Neural cell (in vitro differentiated cells): Measurements from ENCODE around the gene NFIB. TPM values are rescaled to one million over a fixed set of nuclear protein-coding genes. Genes with fewer than 3 reads are reported as not detected.

ENCODE experiments used
- H2AFZ ChIP-seq: fragments of 200-600, 300-800 bp; sonication (generic), shearing (Covaris generic); 2 replicates; pipeline ENCODE4 v1.6.0; 2014; ENCODE audit warnings: low read depth, mild to moderate bottlenecking, antibody characterized with exemption, low read length, moderate library complexity
- H3F3A ChIP-seq: fragments of 200-600 bp; shearing (Covaris generic); 2 replicates; pipeline ENCODE4 v1.6.1; 2016; ENCODE audit warnings: mild to moderate bottlenecking, moderate library complexity, mixed read lengths, antibody characterized with exemption, low read length; ENCODE audit not compliant: insufficient read depth, poor library complexity, severe bottlenecking
- H3K27ac ChIP-seq: fragments of 200-600, 300-800 bp; sonication (generic), shearing (Covaris generic); 2 replicates; pipeline ENCODE4 v1.5.1; 2014; ENCODE audit warnings: mild to moderate bottlenecking, low read length, moderate library complexity
- H3K27me3 ChIP-seq: fragments of 300-800, 200-600 bp; sonication (generic), shearing (Covaris generic); 2 replicates; pipeline ENCODE4 v1.6.0; 2014; ENCODE audit warnings: mild to moderate bottlenecking, low read depth, low read length, moderate library complexity; ENCODE audit not compliant: insufficient read depth
- H3K36me3 ChIP-seq: fragments of 300-800, 200-600 bp; sonication (generic), shearing (Covaris generic); 2 replicates; pipeline ENCODE4 v1.5.1; 2014; ENCODE audit warnings: mild to moderate bottlenecking, antibody characterized with exemption, low read length, moderate library complexity; ENCODE audit not compliant: insufficient read depth
- H3K4me2 ChIP-seq: fragments of 300-800, 200-600 bp; sonication (generic), shearing (Covaris generic); 2 replicates; pipeline ENCODE4 v1.6.0; 2014; ENCODE audit warnings: mild to moderate bottlenecking, low read length
- H3K4me3 ChIP-seq: fragments of 300-800, 200-600 bp; sonication (generic), shearing (Covaris generic); 2 replicates; pipeline ENCODE4 v1.5.1; 2014; ENCODE audit warnings: mild to moderate bottlenecking, low read length, moderate library complexity
- H3K79me2 ChIP-seq: fragments of 200-600 bp; shearing (Covaris generic); replicated peaks from 2 replicates; pipeline ENCODE4 v1.6.0; 2014; ENCODE audit warnings: mild to moderate bottlenecking, low read length, moderate library complexity; ENCODE audit not compliant: insufficient read depth
- H3K9ac ChIP-seq: fragments of 300-800, 200-600 bp; sonication (generic), shearing (Covaris generic); 2 replicates; pipeline ENCODE4 v1.6.1; 2016; ENCODE audit warnings: mild to moderate bottlenecking, low read length, mixed read lengths
- H3K9me2 ChIP-seq: fragments of 200-600 bp; shearing (Covaris generic); 2 replicates; pipeline ENCODE4 v1.6.1; 2016; ENCODE audit warnings: mild to moderate bottlenecking, low read length, mixed read lengths; ENCODE audit not compliant: insufficient read depth
- H3K9me3 ChIP-seq: fragments of 200-600, 300-800 bp; sonication (generic), shearing (Covaris generic); 2 replicates; pipeline ENCODE4 v1.6.1; 2016; ENCODE audit warnings: mild to moderate bottlenecking, mixed run types, low read length, moderate library complexity, mixed read lengths
- H4K20me1 ChIP-seq: fragments of 200-600 bp; shearing (Covaris generic); 2 replicates; pipeline ENCODE4 v1.6.1; 2016; ENCODE audit warnings: mild to moderate bottlenecking, mixed run types; ENCODE audit not compliant: insufficient read depth
- CTCF ChIP-seq: fragments of 450-650 bp; IDR thresholded peaks from 2 replicates; pipeline ENCODE4 v1.5.1; 2014; ENCODE audit warnings: antibody characterized with exemption, mild to moderate bottlenecking, moderate library complexity; ENCODE audit not compliant: poor library complexity, severe bottlenecking
- EP300 ChIP-seq: fragments of 450-650 bp; conservative IDR thresholded peaks from 2 replicates; pipeline ENCODE4 v1.6.1; 2014; ENCODE audit warnings: antibody characterized with exemption, mild to moderate bottlenecking, moderate library complexity; ENCODE audit not compliant: poor library complexity, severe bottlenecking
- EZH2 ChIP-seq: fragments of 200-600, 300-800 bp; shearing (Covaris generic), sonication (generic); IDR thresholded peaks from 2 replicates; pipeline ENCODE4 v1.6.1; 2014; ENCODE audit warnings: antibody characterized with exemption, low read length, borderline replicate concordance, mild to moderate bottlenecking; ENCODE audit not compliant: insufficient read depth, poor library complexity, severe bottlenecking
- MXI1 ChIP-seq: fragments of 450-650 bp; conservative IDR thresholded peaks from 2 replicates; pipeline ENCODE4 v1.6.1; 2014; ENCODE audit warnings: antibody characterized with exemption, mild to moderate bottlenecking; ENCODE audit not compliant: poor library complexity, severe bottlenecking
- POLR2AphosphoS5 ChIP-seq: IDR thresholded peaks from 2 replicates; pipeline ENCODE4 v1.6.1; 2012
- RAD21 ChIP-seq: fragments of 450-650 bp; conservative IDR thresholded peaks from 2 replicates; pipeline ENCODE4 v1.6.1; 2014; ENCODE audit warnings: antibody characterized with exemption, mild to moderate bottlenecking, moderate library complexity
- SMC3 ChIP-seq: fragments of 450-650 bp; conservative IDR thresholded peaks from 2 replicates; pipeline ENCODE4 v1.6.1; 2014; ENCODE audit warnings: antibody characterized with exemption, mild to moderate bottlenecking, moderate library complexity; ENCODE audit not compliant: poor library complexity
- TAF1 ChIP-seq: IDR thresholded peaks from 2 replicates; pipeline ENCODE4 v1.6.1; 2012; ENCODE audit warnings: low read depth
- polyA plus RNA-seq: library from polyadenylated mRNA; depleted of rRNA; stranded (reverse); fragments of >200 nt; gene quantifications from 2 replicates; pipeline ENCODE4 v1.2.3, GENCODE V29; 2014
- TF ChIP-seq, protein P1 (sequence below): IDR thresholded peaks from 2 replicates; pipeline ENCODE4 v1.6.1; 2012; ENCODE audit warnings: borderline replicate concordance

Gene NFIB
- polyA plus RNA-seq, 1 donor from 2014 or later = 0.73 TPM

- Histone ChIP-seq H4K20me1 (no peaks in the 10 kb centered on the region), H3K4me3 (no peak overlapping the region), H3K9ac (no peak overlapping the region), H3K9me2 (no peaks in the 10 kb centered on the region), H2AFZ (no peak overlapping the region), H3K9me3 (no peaks in the 10 kb centered on the region), H3K36me3 (no peaks in the 10 kb centered on the region), H3K79me2 (no peaks in the 10 kb centered on the region), H3F3A (no peaks in the 10 kb centered on the region), H3K27me3 (no peaks in the 10 kb centered on the region), H3K4me2 (no peak overlapping the region), H3K27ac (no peak overlapping the region)
- no peak for TF ChIP-seq EZH2
- no peak for TF ChIP-seq POLR2AphosphoS5
- no peak for TF ChIP-seq EP300
- TF ChIP-seq TAF1 = no peak
- TF ChIP-seq CTCF = no peak
- TF ChIP-seq SMC3 = no peak
- no peak for TF ChIP-seq MXI1
- TF ChIP-seq, protein P1, sequence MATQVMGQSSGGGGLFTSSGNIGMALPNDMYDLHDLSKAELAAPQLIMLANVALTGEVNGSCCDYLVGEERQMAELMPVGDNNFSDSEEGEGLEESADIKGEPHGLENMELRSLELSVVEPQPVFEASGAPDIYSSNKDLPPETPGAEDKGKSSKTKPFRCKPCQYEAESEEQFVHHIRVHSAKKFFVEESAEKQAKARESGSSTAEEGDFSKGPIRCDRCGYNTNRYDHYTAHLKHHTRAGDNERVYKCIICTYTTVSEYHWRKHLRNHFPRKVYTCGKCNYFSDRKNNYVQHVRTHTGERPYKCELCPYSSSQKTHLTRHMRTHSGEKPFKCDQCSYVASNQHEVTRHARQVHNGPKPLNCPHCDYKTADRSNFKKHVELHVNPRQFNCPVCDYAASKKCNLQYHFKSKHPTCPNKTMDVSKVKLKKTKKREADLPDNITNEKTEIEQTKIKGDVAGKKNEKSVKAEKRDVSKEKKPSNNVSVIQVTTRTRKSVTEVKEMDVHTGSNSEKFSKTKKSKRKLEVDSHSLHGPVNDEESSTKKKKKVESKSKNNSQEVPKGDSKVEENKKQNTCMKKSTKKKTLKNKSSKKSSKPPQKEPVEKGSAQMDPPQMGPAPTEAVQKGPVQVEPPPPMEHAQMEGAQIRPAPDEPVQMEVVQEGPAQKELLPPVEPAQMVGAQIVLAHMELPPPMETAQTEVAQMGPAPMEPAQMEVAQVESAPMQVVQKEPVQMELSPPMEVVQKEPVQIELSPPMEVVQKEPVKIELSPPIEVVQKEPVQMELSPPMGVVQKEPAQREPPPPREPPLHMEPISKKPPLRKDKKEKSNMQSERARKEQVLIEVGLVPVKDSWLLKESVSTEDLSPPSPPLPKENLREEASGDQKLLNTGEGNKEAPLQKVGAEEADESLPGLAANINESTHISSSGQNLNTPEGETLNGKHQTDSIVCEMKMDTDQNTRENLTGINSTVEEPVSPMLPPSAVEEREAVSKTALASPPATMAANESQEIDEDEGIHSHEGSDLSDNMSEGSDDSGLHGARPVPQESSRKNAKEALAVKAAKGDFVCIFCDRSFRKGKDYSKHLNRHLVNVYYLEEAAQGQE = no peak
- no peak for TF ChIP-seq RAD21
These were observed 50.0 kb downstream of the NFIB start for GRCh38 chr9:14263707-14264483.

DNA sequence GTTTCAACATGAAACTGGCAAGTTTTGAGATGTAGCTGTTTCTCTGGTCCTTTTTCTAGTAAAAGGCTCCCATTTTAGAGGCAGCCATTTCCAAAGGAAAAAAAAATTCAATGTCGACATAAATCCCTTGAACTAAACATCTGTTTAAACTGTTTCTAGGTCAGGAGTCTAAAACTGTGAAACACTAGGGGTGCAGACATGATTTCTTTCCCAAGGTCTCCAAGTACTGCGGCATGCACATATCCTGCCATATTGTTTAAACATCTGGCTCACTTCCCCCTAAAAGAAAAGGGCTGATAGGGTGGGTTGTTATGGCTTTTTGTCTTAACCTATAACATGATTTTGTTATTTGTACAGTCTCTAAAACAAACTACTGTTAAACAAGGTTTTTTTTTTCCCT is 51.1 kb downstream of the NFIB start:
- H3K27me3 ChIP-seq = no peaks in the 10 kb centered on the region
- no peaks in the 10 kb centered on the region for H4K20me1 ChIP-seq
- no peaks in the 10 kb centered on the region for H3K9me3 ChIP-seq
- no peaks in the 10 kb centered on the region for H3K79me2 ChIP-seq
- no peak overlapping the region for H2AFZ ChIP-seq
- no peak overlapping the region for H3K27ac ChIP-seq
- TF ChIP-seq CTCF = no peak
- TF ChIP-seq, protein P1 = no peak
- no peak for TF ChIP-seq EP300
- no peak for TF ChIP-seq SMC3
- TF ChIP-seq EZH2 = no peak
- TF ChIP-seq TAF1 = no peak
- TF ChIP-seq POLR2AphosphoS5 = no peak
- no peak for TF ChIP-seq RAD21
- no peak for TF ChIP-seq MXI1
- no peak overlapping the region for H3K4me3 ChIP-seq
- no peak overlapping the region for H3K9ac ChIP-seq
- H3K9me2 ChIP-seq = no peaks in the 10 kb centered on the region
- no peak overlapping the region for H3K4me2 ChIP-seq
- H3K36me3 ChIP-seq = no peaks in the 10 kb centered on the region
- no peaks in the 10 kb centered on the region for H3F3A ChIP-seq
